ENCODE measurements around the gene PIK3C2B. TPM values are rescaled to one million over a fixed set of nuclear protein-coding genes. Genes with fewer than 3 reads are reported as not detected.

Gene PIK3C2B
- total RNA-seq, 1 experiment from 2014 or later = 19.1 TPM

- no peak for DNase-seq (ENCODE audit: low read depth, low spot score)
- intact Hi-C loops (cut with micrococcal nuclease; ENCODE audit: unreplicated experiment) (no loop called here), in situ Hi-C loops (cut with HindIII; ENCODE audit: low pct_unique_long_range_greater_than_20kb, low sequenced_read_pairs) (no loop called here)
- Histone ChIP-seq H3K4me1 (ENCODE audit: control insufficient read depth, insufficient read depth, low read length) (peaks cover 3% of the 10 kb centered on the region; the same call in 1 of the 2 replicates), H3K9me3 (ENCODE audit: control insufficient read depth, insufficient read depth, low read depth, low read length) (no peaks in the 10 kb centered on the region), H3K27ac (ENCODE audit: low read length) (no peak overlapping the region), H3K36me3 (ENCODE audit: control insufficient read depth, insufficient read depth, low read length) (no peaks in the 10 kb centered on the region), H3K27me3 (ENCODE audit: control insufficient read depth, insufficient read depth, low read length) (no peaks in the 10 kb centered on the region), H3K4me3 (ENCODE audit: low read depth in 2 of 2, low read length in 2 of 2) (no peak overlapping the region)
- no peak for TF ChIP-seq TCF7L2 (IDR thresholded peaks at IDR 0.05; ENCODE audit: low read depth, low read length)
- TF ChIP-seq POLR2AphosphoS5 (IDR thresholded peaks at IDR 0.05; ENCODE audit: low read depth, low read length) = no peak
- TF ChIP-seq, protein P1, sequence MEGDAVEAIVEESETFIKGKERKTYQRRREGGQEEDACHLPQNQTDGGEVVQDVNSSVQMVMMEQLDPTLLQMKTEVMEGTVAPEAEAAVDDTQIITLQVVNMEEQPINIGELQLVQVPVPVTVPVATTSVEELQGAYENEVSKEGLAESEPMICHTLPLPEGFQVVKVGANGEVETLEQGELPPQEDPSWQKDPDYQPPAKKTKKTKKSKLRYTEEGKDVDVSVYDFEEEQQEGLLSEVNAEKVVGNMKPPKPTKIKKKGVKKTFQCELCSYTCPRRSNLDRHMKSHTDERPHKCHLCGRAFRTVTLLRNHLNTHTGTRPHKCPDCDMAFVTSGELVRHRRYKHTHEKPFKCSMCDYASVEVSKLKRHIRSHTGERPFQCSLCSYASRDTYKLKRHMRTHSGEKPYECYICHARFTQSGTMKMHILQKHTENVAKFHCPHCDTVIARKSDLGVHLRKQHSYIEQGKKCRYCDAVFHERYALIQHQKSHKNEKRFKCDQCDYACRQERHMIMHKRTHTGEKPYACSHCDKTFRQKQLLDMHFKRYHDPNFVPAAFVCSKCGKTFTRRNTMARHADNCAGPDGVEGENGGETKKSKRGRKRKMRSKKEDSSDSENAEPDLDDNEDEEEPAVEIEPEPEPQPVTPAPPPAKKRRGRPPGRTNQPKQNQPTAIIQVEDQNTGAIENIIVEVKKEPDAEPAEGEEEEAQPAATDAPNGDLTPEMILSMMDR (IDR thresholded peaks at IDR 0.05) = no peak
- no peak for ATAC-seq
- no TSS peak for BruUV-seq (replicated peaks)
- ChIA-PET CTCF (interaction anchor here (0.6 kb wide), 1 partner anchor 19 kb away, joined by 7 read pairs; no protein-coding TSS in a partner anchor), POLR2A (no interaction called here)
Observed at GRCh38 chr1:204450461-204451257, 43.9 kb downstream of the PIK3C2B start.

DNA sequence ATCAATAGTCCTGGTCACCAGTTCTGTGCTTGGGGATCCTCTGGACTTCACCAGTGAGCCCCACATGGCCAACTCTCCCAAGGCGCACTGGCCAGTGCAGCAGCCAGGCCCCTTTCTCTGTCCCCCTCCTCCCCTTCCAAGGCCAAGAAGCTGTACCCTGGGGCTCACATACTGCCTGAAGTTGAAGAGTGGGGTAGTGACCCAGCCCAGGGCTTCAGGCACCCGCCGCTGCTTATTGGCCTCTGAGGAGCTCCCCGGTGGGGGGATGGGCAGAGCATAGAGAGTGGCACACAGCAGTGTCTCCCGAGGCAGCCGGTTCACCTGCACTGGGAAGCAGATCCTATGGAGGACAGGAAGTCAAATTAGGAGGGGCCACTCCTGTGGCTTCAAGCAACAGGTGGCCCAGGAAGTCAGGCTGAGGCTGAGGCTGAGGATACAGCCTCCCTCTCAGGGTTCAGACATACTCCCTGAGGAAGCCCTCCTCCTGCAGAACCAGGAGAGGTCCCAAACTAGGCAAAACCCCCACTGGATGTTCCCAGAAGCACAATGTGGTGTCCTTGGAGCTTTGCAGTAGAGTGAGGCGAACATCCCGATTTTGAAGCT lies 44.8 kb downstream of the PIK3C2B start:
- in situ Hi-C loops (cut with HindIII; ENCODE audit: low pct_unique_long_range_greater_than_20kb, low sequenced_read_pairs) (no loop called here), intact Hi-C loops (cut with micrococcal nuclease; ENCODE audit: unreplicated experiment) (no loop called here)
- no peaks in the 10 kb centered on the region for H3K36me3 ChIP-seq (ENCODE audit: control insufficient read depth, insufficient read depth, low read length)
- H3K4me3 ChIP-seq (ENCODE audit: low read depth in 2 of 2, low read length in 2 of 2) = no peak overlapping the region
- no peak for DNase-seq (ENCODE audit: low read depth, low spot score)
- TF ChIP-seq, protein P1 (IDR thresholded peaks at IDR 0.05) = no peak
- TF ChIP-seq, protein P2, sequence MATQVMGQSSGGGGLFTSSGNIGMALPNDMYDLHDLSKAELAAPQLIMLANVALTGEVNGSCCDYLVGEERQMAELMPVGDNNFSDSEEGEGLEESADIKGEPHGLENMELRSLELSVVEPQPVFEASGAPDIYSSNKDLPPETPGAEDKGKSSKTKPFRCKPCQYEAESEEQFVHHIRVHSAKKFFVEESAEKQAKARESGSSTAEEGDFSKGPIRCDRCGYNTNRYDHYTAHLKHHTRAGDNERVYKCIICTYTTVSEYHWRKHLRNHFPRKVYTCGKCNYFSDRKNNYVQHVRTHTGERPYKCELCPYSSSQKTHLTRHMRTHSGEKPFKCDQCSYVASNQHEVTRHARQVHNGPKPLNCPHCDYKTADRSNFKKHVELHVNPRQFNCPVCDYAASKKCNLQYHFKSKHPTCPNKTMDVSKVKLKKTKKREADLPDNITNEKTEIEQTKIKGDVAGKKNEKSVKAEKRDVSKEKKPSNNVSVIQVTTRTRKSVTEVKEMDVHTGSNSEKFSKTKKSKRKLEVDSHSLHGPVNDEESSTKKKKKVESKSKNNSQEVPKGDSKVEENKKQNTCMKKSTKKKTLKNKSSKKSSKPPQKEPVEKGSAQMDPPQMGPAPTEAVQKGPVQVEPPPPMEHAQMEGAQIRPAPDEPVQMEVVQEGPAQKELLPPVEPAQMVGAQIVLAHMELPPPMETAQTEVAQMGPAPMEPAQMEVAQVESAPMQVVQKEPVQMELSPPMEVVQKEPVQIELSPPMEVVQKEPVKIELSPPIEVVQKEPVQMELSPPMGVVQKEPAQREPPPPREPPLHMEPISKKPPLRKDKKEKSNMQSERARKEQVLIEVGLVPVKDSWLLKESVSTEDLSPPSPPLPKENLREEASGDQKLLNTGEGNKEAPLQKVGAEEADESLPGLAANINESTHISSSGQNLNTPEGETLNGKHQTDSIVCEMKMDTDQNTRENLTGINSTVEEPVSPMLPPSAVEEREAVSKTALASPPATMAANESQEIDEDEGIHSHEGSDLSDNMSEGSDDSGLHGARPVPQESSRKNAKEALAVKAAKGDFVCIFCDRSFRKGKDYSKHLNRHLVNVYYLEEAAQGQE (IDR thresholded peaks at IDR 0.05; ENCODE audit: insufficient read depth in 1 of 2, low read depth in 2 of 2, low read length in 1 of 2) = no peak
- TF ChIP-seq POLR2AphosphoS5 (IDR thresholded peaks at IDR 0.05; ENCODE audit: low read depth, low read length) = no peak
- TF ChIP-seq TCF7L2 (IDR thresholded peaks at IDR 0.05; ENCODE audit: low read depth, low read length) = no peak
- no peak for TF ChIP-seq SIN3A (IDR thresholded peaks at IDR 0.05; ENCODE audit: borderline replicate concordance, insufficient read depth, low read depth, low read length)
- ChIA-PET CTCF (no interaction called here), POLR2A (no interaction called here)
- ATAC-seq = no peak
- no peaks in the 10 kb centered on the region for H3K9me3 ChIP-seq (ENCODE audit: control insufficient read depth, insufficient read depth, low read depth, low read length)
- H3K27me3 ChIP-seq (ENCODE audit: control insufficient read depth, insufficient read depth, low read length) = no peaks in the 10 kb centered on the region
- H3K4me1 ChIP-seq (ENCODE audit: control insufficient read depth, insufficient read depth, low read length) = peaks cover 3% of the 10 kb centered on the region; the same call in 1 of the 2 replicates
- no peak overlapping the region for H3K27ac ChIP-seq (ENCODE audit: low read length)
- no TSS peak for BruUV-seq (replicated peaks)
